ENCODE data around the gene GREB1. TPM values are rescaled to one million over a fixed set of nuclear protein-coding genes. Genes with fewer than 3 reads are reported as not detected.

Gene GREB1
- total and polyA plus RNA-seq, 2 of the 13 experiments (the other 11 are each of a cell fraction or from before 2014, with no cell fraction given), result 31.3 to 61.2 TPM

- TF ChIP-seq SOX13 (IDR thresholded peaks at IDR 0.05) (no peak), SOX13 (CRISPR knock-in tag; conservative IDR thresholded peaks at IDR 0.05 in 1 of 2, IDR thresholded peaks at IDR 0.05 in 1 of 2) (peak in 1 of 2 experiments; percentile 24; a peak in 1 of 4 replicates), IKZF5 (CRISPR knock-in tag; IDR thresholded peaks at IDR 0.05) (peak; percentile 15; the same call in 1 of the 2 replicates), CREM (IDR thresholded peaks at IDR 0.05) (no peak), CREM (CRISPR knock-in tag; IDR thresholded peaks at IDR 0.05) (no peak), HNF4A (CRISPR knock-in tag; IDR thresholded peaks at IDR 0.05) (peak; percentile 80), GATAD2A (CRISPR knock-in tag; IDR thresholded peaks at IDR 0.05) (peak; percentile 69), ZNF747 (CRISPR knock-in tag; IDR thresholded peaks at IDR 0.05; ENCODE audit: borderline replicate concordance) (0 out of 2 replicates have a peak, but pooled peaks have one; percentile 27), MED1 (CRISPR knock-in tag; IDR thresholded peaks at IDR 0.05) (peak; percentile 64), WIZ (CRISPR knock-in tag; IDR thresholded peaks at IDR 0.05) (no peak), ZNF292 (CRISPR knock-in tag; IDR thresholded peaks at IDR 0.05; ENCODE audit: borderline replicate concordance, low read depth) (0 out of 2 replicates have a peak, but pooled peaks have one; percentile 27), NFE2 (CRISPR knock-in tag; IDR thresholded peaks at IDR 0.05) (no peak), ZSCAN25 (CRISPR knock-in tag; IDR thresholded peaks at IDR 0.05) (peak; percentile 88), ZNF280D (CRISPR knock-in tag; IDR thresholded peaks at IDR 0.05) (no peak), SATB2 (CRISPR knock-in tag; IDR thresholded peaks at IDR 0.05) (no peak), ZNF431 (CRISPR knock-in tag; IDR thresholded peaks at IDR 0.05; ENCODE audit: borderline replicate concordance, low read depth) (no peak), MEIS1 (CRISPR knock-in tag; IDR thresholded peaks at IDR 0.05; ENCODE audit: borderline replicate concordance) (no peak), SPEN (CRISPR knock-in tag; IDR thresholded peaks at IDR 0.05; ENCODE audit: low read depth) (peak; percentile 43; the same call in 1 of the 2 replicates), ZNF350 (CRISPR knock-in tag; IDR thresholded peaks at IDR 0.05; ENCODE audit: borderline replicate concordance, low read depth) (no peak), PAWR (CRISPR knock-in tag; IDR thresholded peaks at IDR 0.05; ENCODE audit: borderline replicate concordance) (no peak), NFYB (CRISPR knock-in tag; IDR thresholded peaks at IDR 0.05) (no peak), ZNF512 (CRISPR knock-in tag; IDR thresholded peaks at IDR 0.05) (no peak), RFX3 (CRISPR knock-in tag; IDR thresholded peaks at IDR 0.05) (no peak), ZNF136 (CRISPR knock-in tag; IDR thresholded peaks at IDR 0.05; ENCODE audit: low read depth) (no peak), ZNF720 (CRISPR knock-in tag; IDR thresholded peaks at IDR 0.05) (no peak), ARID2 (CRISPR knock-in tag; IDR thresholded peaks at IDR 0.05; ENCODE audit: borderline replicate concordance) (no peak)
These were observed 16.5 kb downstream of the GREB1 start (continued) for GRCh38 chr2:11550302-11550701.

Data from HepG2 (cell line).